Measurements from ENCODE around the gene HIPK4.
"Not testable (repeated sequence)": the region's sequence is repeated elsewhere in the genome, so short reads cannot be mapped to it uniquely, and the experiment has no call there.

Gene HIPK4, protein sequence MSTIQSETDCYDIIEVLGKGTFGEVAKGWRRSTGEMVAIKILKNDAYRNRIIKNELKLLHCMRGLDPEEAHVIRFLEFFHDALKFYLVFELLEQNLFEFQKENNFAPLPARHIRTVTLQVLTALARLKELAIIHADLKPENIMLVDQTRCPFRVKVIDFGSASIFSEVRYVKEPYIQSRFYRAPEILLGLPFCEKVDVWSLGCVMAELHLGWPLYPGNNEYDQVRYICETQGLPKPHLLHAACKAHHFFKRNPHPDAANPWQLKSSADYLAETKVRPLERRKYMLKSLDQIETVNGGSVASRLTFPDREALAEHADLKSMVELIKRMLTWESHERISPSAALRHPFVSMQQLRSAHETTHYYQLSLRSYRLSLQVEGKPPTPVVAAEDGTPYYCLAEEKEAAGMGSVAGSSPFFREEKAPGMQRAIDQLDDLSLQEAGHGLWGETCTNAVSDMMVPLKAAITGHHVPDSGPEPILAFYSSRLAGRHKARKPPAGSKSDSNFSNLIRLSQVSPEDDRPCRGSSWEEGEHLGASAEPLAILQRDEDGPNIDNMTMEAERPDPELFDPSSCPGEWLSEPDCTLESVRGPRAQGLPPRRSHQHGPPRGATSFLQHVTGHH

DNA sequence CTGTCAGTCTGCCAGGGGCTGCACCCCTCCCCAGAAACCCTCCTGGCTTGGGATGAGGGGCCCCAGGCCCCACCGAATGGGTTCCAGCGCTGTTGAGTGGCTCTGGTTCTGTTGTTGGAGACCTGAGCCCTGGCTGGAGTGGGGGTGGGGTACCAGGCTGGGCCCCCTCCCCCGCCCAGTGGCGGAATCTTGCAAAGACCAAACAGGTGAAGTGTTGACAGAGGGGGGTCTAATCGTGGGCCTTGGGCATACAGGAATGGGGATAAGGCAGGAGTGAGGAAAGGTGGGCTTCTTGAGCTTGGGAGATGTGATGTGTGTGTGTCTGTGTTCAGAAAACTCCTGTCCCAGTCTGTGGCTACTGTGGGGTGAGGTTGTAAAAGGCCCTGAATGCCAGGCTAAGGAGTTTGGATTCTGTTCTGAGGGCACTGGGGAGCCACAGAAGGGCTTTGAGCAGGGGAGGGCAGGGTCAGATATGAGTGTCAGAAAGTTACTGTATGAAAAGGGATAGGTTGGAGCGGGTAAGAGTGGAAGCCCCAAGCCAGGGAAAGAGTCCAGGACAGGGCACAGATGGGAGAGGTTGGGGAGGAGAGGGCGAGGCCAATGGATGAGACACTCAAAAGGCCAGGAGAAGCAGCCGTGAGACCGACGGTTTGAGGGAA is at the start of gene HIPK4:
Gene HIPK4 (minus strand): TSS at position 98 of the 659 bp plus-strand sequence. CDS start 279 bp downstream, outside the sequence.
- TF ChIP-seq, protein P1, sequence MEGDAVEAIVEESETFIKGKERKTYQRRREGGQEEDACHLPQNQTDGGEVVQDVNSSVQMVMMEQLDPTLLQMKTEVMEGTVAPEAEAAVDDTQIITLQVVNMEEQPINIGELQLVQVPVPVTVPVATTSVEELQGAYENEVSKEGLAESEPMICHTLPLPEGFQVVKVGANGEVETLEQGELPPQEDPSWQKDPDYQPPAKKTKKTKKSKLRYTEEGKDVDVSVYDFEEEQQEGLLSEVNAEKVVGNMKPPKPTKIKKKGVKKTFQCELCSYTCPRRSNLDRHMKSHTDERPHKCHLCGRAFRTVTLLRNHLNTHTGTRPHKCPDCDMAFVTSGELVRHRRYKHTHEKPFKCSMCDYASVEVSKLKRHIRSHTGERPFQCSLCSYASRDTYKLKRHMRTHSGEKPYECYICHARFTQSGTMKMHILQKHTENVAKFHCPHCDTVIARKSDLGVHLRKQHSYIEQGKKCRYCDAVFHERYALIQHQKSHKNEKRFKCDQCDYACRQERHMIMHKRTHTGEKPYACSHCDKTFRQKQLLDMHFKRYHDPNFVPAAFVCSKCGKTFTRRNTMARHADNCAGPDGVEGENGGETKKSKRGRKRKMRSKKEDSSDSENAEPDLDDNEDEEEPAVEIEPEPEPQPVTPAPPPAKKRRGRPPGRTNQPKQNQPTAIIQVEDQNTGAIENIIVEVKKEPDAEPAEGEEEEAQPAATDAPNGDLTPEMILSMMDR (IDR thresholded peaks at IDR 0.05): no peak
- no peaks in the 10 kb centered on the region for H3K4me1 ChIP-seq
- DNase-seq: no peak
- H3K27ac ChIP-seq: no peak within 1 kb of the TSS
- H3K9me3 ChIP-seq: no peaks in the 10 kb centered on the region
- intact Hi-C loops (cut with DNase I; ENCODE audit: low total_unique reads): no loop called here
- H3K36me3 ChIP-seq: no peaks in the 10 kb centered on the region
- no peaks in the 10 kb centered on the region for H3K27me3 ChIP-seq
- H3K4me3 ChIP-seq: no peak within 1 kb of the TSS

DNA sequence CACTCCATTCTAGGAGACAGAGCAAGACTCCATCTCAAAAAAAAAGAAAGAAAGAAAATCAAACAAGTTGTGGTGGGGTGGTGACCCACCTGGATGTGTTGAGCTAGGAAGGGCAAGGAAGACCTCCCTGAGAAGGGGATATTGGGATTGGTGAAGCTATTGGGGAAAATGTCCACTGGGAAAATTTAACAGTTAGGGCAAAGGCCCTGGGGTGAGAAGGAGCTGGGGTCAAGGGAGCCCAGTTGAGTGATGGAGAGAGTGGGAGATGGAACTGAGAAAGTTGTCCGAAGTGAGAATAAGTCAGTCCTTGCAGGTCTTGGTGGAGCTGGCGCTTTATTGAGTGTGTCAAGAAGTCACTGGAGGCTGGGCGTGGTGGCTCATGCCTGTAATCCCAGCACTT is 48.3 kb upstream of the HIPK4 start:
- intact Hi-C loops (cut with DNase I; ENCODE audit: low total_unique reads): no loop called here
- H3K36me3 ChIP-seq: peaks cover 20 to 22% (median 22%) of the 10 kb centered on the region in 3 donors
- TF ChIP-seq, protein P1 (IDR thresholded peaks at IDR 0.05): no peak
- H3K4me3 ChIP-seq: no peak overlapping the region
- no peaks in the 10 kb centered on the region for H3K9me3 ChIP-seq
- DNase-seq: no peak
- no peak overlapping the region for H3K27ac ChIP-seq
- no peaks in the 10 kb centered on the region for H3K27me3 ChIP-seq
- peaks cover 0 to 36% (median 29%) of the 10 kb centered on the region in 4 donors for H3K4me1 ChIP-seq

DNA sequence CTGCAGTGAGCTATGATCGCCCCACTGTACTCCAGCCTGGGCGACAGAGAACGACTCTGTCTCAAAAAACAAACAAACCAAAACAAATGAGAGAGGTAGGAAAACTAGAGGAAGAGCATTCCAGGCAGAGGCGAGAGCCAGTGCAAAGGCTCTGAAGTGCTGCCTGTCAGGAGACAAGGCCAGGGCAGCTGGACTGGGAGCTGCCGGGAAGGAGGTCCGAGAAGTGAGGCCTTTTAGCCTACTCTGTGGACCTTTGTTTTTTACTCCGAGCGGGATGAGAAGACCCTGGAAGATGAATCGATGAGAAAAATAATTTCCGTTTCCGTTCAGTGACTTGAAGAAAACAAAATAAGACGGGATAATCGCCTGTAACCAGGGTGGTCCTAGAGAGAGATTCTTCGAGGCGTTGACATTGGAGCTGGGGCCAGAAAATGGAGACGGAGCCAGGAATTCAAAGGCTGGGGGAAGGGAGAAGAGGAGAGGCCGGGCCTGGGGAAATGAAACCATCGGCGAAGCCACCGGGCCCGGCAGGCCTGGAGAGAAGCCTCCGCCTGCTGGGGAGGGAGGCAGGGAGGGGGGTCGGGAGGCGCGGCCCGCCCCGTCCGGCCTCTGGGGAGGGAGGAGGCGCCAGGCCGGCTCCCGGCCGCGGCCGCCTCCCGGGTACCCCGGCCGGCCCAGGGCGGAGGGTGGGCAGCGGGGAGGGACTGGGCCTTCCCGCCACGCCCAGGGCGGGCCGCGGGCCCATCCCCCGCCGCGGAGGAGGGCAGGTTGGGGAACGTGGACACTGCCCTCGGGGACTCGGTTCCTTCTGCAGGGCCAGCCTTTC is 43.6 kb upstream of the HIPK4 start:
- H3K4me1 ChIP-seq: peaks cover 0 to 24% (median 20%) of the 10 kb centered on the region in 4 donors
- intact Hi-C loops (cut with DNase I; ENCODE audit: low total_unique reads): no loop called here
- H3K27me3 ChIP-seq: no peaks in the 10 kb centered on the region
- no peaks in the 10 kb centered on the region for H3K36me3 ChIP-seq
- peak overlapping the region; percentile 84 to 92 for H3K27ac ChIP-seq
- DNase-seq: peak; percentile 88 to 96
- TF ChIP-seq, protein P1 (IDR thresholded peaks at IDR 0.05): peak in 1 of 2 experiments; percentile 12
- H3K9me3 ChIP-seq: no peaks in the 10 kb centered on the region
- peak overlapping the region; percentile 49 to 58 for H3K4me3 ChIP-seq

DNA sequence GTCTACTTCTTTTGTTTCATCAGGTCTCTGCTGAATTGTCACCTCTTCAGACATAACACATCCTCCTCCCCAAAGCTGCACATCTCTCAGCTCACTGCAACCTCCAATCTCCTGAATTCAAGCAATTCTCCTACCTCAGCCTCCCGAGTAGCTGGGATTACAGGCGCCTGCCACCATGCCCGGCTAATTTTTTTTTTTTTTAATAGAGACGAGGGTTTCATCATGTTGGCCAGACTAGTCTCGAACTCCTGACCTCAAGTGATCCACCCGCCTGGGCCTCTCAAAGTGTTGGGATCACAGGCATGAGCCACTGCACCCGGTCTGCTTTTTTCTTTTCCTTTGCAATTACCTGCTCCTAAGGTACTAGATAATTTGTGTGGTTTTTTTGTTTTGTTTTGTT is 42.8 kb upstream of the HIPK4 start:
- H3K27ac ChIP-seq: peak overlapping the region; percentile 84 to 92
- H3K4me1 ChIP-seq: peaks cover 0 to 24% (median 20%) of the 10 kb centered on the region in 4 donors
- H3K9me3 ChIP-seq; H3K27me3 ChIP-seq; H3K36me3 ChIP-seq; intact Hi-C loops (cut with DNase I; ENCODE audit: low total_unique reads); DNase-seq: not testable (repeated sequence)
- H3K4me3 ChIP-seq: peak overlapping the region; percentile 49 to 58

DNA sequence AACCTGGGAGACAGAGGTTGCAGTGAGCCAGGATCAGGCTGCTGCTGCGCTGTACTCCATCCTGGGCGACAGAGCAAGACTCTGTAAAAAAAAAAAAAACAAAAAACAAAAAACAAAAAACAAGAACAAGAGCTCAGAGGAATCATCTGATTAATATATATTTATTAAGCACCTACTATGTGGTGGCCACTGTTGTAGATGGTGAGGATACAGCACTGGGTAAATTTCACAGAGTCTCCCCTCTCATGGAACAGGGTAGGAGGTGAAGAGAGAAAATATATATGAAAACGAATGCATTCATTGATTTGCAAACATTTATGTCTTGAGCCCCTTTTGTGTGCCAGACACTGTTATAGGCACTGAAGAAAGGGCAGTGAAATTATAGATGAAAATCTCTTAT is 41.7 kb upstream of the HIPK4 start:
- Histone ChIP-seq H3K36me3 (no peaks in the 10 kb centered on the region), H3K27ac (peak overlapping the region; percentile 84 to 92), H3K27me3 (no peaks in the 10 kb centered on the region), H3K4me1 (peaks cover 0 to 28% (median 20%) of the 10 kb centered on the region in 4 donors), H3K4me3 (no peak overlapping the region), H3K9me3 (no peaks in the 10 kb centered on the region)
- intact Hi-C loops (cut with DNase I; ENCODE audit: low total_unique reads): no loop called here
- DNase-seq: no peak
- TF ChIP-seq, protein P1 (IDR thresholded peaks at IDR 0.05): no peak

DNA sequence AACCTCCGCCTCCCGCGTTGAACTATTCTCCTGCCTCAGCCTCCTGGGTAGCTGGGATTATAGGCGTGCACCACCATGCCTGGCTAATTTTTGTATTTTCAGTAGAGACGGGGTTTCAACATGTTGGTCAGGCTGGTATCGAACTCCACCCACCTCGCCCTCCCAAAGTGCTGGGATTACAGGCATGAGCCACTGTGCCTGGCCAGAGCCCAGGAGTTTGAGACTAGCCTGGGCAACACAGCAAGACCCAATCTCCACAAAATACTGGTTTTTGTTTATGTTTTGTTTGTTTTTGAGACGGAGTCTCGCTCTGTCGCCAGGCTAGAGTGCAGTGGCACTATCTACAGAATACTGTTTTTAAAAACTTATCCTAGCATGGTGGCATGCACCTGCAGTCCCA is 40.3 kb upstream of the HIPK4 start:
- H3K9me3 ChIP-seq; H3K27ac ChIP-seq; H3K27me3 ChIP-seq; H3K4me3 ChIP-seq; intact Hi-C loops (cut with DNase I; ENCODE audit: low total_unique reads); DNase-seq; H3K36me3 ChIP-seq: not testable (repeated sequence)
- peaks cover 0 to 29% (median 23%) of the 10 kb centered on the region in 4 donors for H3K4me1 ChIP-seq

DNA sequence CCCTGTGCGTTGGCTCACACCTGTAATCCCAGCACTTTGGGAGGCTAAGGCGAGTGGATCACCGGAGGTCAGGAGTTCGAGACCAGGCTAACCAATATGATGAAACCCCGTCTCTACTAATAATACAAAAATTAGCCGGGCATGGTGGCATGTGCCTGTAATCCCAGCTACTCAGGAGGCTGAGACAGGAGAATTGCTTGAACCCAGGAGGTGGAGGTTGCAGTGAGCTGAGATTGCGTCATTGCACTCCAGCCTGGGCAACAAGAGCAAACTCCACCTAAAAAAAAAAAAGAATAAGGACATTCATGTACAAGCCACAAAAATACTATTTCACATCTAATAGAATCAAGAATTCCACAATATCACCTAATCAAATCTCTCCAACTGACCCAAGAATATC is 38.2 kb upstream of the HIPK4 start:
- H3K36me3 ChIP-seq; H3K4me3 ChIP-seq; DNase-seq; H3K9me3 ChIP-seq; H3K27ac ChIP-seq; intact Hi-C loops (cut with DNase I; ENCODE audit: low total_unique reads); H3K27me3 ChIP-seq: not testable (repeated sequence)
- peaks cover 0 to 36% (median 30%) of the 10 kb centered on the region in 4 donors for H3K4me1 ChIP-seq

All from tibial artery (tissue), 4 donors.